Fibroblast of lung (primary cell): ENCODE measurements around the gene NLGN2.

Experiments used
- EZH2 ChIP-seq: IDR thresholded peaks from 2 replicates; pipeline ENCODE4 v1.5.1; 2012; ENCODE audit warnings: low read length, control low read depth, mild to moderate bottlenecking; ENCODE audit errors: missing control alignments
- TF ChIP-seq, protein P1 (sequence below), 2 donors: IDR thresholded peaks in 1 of 2; conservative IDR thresholded peaks in 1 of 2; 1 replicate in 1 of 2; 2 replicates in 1 of 2; pipeline ENCODE4 v1.5.1; 2011 to 2012; ENCODE audit warnings: low read length in 2 of 2, control low read depth in 1 of 2, inconsistent platforms in 1 of 2, low read depth in 1 of 2, mild to moderate bottlenecking in 1 of 2

DNA sequence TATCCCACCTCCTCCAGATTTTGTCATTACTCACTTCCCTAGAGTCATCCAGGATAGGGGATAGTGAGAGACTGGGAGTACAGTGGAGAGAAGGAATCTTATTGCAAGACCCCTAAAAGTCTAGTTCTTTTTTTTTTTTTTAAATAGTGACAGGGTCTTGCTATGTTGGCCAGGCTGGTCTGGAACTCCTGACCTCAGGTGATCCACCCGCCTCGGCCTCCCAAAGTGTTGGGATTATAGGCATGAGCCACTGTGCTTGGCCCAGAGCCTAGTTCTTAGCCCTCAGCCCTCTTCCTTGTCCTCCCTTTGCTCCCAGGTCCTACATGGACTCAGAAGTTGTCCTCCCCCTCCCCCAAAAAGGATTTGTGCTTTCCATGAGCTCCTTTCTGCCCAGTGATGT is 34.5 kb downstream of the NLGN2 start:
- TF ChIP-seq, protein P1, sequence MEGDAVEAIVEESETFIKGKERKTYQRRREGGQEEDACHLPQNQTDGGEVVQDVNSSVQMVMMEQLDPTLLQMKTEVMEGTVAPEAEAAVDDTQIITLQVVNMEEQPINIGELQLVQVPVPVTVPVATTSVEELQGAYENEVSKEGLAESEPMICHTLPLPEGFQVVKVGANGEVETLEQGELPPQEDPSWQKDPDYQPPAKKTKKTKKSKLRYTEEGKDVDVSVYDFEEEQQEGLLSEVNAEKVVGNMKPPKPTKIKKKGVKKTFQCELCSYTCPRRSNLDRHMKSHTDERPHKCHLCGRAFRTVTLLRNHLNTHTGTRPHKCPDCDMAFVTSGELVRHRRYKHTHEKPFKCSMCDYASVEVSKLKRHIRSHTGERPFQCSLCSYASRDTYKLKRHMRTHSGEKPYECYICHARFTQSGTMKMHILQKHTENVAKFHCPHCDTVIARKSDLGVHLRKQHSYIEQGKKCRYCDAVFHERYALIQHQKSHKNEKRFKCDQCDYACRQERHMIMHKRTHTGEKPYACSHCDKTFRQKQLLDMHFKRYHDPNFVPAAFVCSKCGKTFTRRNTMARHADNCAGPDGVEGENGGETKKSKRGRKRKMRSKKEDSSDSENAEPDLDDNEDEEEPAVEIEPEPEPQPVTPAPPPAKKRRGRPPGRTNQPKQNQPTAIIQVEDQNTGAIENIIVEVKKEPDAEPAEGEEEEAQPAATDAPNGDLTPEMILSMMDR (conservative IDR thresholded peaks at IDR 0.05 in 1 of 2, IDR thresholded peaks at IDR 0.05 in 1 of 2; ENCODE audit: low read depth in 1 of 2, low read length in 2 of 2): no peak
- no peak for TF ChIP-seq EZH2
